HG03457 (cell line): ENCODE measurements around the gene USE1.

Source experiments
- ATAC-seq: cut with Tn5 transposase; IDR thresholded peaks from one replicate; pipeline ENCODE4 v1.9.1; 2021; ENCODE audit warnings: moderate number of reproducible peaks; ENCODE audit not compliant: unreplicated experiment

Gene USE1

DNA sequence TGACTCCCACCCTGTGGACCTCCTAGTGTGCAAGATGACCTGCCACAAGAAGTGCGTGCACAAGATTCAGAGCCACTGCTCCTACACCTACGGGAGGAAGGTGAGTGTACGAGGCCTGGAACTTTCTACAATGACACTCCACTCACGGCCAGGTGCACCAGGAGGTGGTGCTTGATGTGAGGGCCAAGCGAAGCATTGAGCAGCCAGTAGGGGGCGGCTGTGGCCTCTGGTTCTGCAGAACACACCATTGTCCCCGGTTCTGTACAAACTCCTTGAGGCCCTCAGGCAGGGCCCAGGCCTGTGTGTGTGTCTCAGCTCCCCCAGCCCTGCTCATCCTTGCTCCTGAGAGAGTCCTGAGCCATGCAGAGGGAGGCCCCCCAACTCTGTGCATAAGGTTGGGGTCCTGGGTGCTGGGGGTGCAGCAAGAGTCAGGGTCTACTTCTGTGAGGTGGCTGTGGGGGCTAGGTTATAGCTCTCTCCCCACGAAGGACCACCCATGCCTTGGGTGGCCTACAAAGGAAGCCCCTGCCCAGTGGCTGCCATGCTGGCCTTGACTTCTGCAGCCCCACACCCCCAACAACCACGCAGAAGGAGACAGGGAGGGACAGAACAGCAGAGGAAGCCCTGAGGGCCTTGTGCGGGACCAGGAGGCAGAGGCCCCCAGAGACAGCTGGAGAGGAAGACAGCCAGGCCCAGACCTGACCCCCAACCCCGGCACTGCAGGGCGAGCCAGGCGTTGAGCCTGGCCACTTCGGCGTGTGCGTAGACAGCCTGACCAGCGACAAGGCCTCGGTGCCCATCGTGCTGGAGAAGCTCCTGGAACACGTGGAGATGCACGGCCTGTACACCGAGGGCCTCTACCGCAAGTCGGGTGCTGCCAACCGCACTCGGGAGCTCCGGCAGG lies 9.7 kb upstream of the USE1 start:
- no peak for ATAC-seq

DNA sequence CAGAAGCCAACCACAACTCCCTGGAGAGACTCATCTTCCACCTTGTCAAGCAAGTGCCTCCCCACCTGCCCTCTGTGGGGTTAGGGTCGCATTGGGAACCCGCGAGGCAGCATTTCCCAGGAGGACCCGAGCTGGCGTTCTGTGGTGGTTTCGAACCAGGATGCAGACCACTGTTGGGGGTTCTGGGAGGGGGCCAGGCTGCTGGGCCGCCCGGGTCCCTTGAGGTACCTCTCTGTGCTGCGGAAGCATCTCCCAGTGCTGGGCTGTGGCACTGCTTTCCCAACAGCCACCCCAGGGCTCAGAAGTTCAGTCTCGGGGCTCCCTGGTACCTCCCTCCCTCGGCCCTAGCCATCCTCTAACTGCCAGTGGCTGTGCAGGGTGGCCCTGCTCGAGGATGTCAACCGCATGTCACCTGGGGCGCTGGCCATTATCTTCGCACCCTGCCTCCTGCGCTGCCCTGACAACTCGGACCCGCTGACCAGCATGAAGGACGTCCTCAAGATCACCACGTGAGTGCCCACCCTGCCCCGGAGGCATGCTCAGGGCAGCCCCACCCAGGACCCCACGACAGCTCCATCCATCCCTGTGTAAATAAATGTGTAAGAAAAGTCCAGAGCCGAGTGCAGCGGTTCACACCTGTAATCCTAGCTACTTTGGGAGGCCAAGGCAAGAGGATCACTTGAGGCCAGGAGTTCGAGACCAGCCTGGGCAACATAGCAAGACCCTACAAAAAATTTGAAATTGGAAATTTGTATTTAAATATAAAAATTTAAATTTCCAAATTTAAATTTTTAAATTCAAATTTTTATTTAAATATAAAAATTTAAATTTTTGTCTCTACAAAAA lies 8.2 kb upstream of the USE1 start:
- ATAC-seq = no peak

DNA sequence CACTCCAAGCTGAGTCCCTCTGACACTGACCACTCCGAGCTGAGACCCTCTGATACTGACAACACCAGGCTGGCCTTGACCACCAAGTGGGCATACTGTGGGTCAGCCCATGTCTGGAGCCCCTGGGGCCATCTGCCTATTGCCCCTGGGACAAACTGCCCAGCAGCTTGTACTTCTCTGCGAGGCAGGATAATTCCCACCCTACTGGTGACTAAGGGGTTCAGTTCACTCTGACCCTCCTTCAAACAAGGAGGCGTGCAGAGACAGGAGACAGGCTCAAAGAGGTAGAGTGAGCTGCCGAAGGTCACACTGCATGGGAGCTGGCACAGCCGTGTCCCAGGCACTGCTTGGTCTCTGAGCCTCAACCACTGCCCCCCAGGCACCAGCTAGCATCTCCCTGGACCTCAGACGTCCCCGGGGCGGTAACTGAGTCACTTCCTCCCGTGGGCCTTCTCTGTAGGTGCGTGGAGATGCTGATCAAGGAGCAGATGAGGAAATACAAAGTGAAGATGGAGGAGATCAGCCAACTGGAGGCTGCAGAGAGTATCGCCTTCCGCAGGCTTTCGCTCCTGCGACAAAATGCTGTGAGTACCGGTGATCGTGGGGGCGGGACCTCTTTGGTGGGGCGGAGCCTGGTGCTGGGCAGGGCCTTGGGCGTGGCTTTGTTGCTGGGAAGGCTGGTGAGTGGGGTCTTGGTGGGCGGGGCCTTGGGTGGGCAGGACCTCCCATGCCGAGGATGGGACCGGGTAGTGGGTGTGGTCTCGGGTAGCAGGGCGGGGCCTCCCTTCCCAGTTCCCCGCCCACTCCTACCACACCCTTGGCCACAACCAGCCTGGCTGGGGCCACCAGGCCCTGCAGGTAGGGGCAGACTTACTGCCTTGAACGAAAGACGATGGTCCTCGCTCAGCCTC lies 5.8 kb upstream of the USE1 start:
- ATAC-seq = no peak

DNA sequence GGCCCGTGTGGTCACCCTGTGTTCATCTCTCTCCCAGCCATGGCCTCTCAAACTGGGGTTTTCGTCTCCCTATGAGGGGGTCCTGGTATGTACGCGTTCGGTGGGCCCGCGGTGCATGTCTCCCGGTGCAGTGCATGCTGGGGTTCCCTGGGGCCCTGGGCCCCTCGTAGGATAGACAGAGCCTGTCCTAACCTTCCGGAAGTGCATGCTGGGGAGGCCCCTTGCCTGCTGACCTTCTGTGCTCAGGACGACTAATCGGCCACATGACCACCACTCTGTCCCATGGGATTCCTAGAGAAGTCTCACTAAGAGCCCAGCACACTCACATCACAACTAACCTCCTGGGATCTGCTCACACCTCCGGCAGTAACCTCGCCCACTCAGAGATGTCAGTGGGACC lies 4.9 kb upstream of the USE1 start:
- ATAC-seq = no peak

DNA sequence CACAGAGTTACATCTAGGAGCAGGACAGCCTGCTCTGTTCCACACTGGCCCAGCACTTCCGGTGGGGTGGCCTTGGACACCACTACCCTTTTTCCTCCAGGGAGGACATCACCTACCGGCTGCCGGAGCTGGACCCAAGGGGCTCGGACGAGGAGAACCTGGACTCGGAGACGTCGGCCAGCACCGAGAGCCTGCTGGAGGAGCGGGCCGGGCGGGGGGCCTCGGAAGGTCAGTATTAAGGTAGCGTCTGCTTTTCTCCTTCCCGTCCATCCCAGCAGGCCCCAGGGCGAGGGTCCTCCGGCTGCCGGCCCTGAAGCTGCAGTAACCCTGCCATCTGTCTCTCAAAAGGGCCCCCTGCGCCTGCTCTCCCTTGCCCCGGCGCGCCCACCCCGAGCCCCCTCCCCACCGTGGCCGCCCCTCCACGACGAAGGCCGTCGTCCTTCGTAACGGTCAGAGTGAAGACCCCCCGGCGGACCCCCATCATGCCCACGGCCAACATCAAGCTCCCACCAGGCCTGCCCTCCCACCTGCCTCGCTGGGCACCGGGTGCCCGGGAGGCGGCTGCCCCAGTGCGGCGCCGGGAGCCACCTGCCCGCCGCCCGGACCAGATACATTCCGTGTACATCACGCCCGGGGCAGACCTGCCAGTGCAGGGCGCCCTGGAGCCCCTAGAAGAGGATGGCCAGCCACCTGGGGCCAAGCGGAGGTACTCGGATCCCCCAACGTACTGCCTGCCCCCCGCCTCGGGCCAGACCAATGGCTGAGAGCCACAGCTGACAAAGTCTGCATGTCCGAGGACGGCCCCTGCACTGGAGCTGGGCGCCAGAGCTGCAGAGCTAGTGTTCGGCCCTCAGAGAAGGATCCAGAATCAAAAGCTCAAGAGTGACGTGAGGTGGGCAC lies 3.4 kb upstream of the USE1 start:
- no peak for ATAC-seq

DNA sequence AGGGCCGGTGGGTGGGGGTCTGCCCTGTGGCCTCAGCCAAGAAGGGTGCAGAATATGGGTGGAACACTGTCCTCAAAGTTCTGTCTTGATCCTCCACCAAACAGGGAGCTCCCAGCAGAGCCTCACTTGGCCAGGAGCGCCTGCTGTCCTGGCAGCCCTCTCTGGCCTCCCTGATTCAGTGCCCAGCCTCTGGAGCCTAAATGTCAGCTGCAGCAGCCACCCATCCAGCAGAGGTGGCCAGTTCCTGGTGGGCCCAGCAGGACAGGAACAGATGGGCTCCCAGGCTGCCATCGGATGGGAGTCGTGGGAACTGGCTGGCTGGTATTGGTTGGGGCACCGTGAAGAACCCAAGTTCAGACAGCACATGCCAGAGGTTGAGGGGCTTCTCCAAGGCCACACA lies 1.8 kb upstream of the USE1 start:
- no peak for ATAC-seq

DNA sequence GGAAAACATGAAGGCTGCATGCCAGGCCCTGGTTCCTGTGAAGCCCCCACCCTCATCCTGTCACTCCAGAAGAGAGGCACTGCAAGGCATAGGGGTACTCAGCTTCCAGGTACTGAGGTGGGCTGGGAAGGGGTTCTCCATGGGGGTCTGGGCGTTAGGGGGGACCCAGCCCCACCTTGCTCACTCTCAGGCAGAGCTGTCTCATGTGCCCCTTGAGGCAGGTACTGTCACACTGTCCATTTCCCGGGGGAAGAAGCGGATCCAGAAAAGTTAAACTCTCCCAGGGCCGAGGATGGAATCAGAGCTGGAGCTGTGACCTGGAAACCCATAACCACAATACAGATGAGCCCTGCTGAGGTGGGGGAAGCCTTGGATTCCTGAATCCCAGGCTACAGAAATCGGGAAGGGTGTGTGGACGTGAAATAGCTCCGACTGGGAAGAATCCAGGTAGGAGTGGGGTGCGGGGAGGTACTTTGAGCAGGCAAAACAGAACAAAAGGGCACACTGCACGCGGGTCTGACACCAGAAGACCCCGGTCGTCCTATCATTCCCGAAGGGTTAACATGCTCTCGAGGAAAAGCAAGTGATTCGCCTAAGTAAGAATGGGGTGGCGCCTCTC lies 540 bp upstream of the USE1 start:
- no peak for ATAC-seq

DNA sequence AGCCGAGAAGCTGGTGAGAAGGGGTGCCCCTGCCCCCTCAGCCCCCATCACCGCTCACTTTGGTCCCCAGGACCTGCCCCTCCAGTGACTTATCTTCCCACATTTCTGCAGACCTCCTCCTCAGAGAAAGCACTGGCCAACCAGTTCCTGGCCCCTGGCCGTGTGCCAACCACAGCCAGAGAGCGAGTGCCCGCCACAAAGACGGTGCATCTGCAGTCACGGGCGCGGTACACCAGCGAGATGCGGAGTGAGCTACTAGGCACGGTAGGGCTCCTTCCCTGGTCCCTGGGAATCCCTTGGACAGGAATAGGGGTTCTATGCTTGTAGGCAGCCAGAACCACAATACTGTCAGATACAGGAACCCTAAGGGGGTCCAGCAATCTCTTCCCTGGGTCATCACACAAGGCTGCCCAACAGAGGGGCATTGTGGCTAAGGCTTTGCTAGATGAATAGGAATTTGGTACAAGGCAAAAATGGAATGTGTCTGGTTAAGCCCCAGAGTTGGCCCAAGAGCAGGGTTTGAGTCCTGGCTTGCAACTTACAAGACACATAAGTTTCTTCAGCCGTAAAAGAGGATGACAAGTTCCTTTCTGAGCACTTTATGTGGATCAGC lies 1.0 kb downstream of the USE1 start:
- no peak for ATAC-seq

DNA sequence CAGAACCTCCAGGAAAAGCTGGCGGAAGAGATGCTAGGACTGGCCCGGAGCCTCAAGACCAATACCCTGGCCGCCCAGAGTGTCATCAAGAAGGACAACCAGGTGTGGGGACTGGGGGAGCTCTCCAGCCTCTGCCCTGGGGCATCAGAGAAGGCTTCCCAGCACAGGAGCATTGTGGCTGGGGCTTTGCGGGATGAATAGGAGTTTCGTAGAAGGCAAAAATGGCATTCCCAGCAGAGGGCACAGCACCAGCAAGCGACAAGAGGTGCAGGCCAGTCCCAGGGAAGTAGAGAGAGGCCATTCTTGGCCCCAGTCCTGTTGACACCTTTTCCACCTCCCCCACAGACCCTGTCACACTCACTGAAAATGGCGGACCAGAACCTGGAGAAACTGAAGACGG lies 4.1 kb downstream of the USE1 start:
- no peak for ATAC-seq

DNA sequence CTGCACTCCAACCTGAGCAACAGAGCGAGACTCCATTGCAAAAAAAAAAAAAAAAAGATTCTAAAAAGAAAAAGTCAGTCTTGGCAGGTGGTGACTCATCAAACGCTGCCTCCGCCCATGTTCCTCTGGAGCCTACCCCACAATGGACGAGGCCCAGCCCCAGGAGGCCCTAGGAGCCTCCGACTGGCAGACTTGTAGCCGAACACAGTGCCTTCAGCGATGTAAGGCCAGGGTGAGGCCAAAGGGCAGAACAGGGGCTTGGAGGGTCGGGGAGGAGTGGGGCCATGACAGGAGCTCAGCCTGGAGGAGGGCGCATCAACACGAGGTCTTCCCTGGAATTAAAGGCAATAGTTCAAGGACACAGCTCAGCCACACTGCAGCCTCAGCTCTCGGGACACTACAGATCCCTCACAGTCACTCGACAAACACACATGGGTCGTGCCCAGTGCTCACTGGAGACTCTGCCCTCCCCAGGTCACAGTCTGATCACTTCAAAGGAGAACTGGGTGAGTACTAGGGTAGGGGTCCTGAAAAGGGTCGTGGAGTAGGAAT lies 5.1 kb downstream of the USE1 start:
- ATAC-seq = no peak

DNA sequence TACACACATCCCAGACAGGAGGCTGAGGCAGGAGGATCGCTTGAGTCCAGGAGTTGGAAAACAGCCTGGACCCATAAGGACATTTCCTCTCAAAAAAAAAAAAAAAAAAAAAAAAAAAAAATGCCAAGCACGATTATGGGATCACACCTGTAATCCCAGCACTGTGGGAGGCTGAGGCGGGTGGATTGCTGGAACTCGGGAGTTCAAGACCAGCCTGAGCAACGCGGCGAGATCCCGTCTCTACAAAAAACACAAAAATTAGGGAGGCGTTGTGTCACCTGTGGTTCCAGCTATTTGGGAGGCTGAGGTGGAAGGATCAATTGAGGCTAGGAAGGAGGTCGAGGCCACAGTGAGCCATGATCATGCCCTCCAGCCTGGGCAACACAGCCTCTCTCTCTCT lies 9.9 kb downstream of the USE1 start:
- no peak for ATAC-seq

DNA sequence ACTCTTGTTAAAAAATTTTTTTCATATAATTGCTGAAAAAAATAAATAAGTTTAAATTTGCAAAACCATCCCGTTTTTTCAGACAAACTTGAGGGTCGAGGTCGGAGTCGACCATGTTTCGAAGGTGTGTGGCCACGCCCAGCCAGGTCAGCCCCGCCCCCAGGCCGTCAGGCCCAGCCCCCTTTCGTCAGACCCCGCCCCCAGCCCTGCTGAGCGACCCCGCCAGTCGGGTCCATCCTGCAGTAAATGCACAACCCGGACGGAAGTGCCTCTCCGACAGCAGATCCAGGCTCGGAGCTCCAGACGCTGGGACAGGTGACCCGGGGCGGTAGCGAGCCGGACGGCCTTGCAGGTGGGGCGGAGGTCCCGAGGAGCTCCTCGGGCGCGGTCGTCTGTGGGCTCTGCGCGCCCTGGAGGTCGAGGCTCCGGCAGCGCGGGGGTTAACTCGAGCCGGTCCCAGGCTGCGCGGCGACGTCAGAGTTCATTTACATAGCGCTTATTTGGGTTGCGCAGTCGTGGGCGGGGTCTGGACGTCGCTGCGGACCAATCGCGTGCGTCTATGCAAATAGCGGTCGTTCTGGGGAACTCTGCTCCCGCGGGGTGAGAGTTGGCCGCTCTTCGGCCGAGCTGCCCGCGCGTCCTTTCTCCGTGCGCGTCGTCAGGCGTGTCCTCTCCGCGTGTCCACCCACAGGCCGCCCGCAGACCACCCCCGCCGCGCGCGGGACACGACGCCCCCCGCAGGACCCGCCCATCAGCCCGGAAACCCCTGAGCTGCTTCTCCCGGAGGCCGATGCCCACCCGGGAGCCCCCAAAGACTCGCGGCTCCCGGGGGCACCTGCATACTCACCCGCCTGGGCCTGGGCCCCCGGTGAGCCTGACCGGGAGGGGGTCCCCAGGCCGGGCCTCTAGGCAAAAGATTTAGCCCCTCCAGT lies 11.1 kb downstream of the USE1 start, which contains the start of gene OCEL1:
OCEL1 (plus strand) TSS at position 225 of the 932 bp plus-strand sequence; CDS start at position 247, 22 bp downstream.
- peak; percentile 78 for ATAC-seq

DNA sequence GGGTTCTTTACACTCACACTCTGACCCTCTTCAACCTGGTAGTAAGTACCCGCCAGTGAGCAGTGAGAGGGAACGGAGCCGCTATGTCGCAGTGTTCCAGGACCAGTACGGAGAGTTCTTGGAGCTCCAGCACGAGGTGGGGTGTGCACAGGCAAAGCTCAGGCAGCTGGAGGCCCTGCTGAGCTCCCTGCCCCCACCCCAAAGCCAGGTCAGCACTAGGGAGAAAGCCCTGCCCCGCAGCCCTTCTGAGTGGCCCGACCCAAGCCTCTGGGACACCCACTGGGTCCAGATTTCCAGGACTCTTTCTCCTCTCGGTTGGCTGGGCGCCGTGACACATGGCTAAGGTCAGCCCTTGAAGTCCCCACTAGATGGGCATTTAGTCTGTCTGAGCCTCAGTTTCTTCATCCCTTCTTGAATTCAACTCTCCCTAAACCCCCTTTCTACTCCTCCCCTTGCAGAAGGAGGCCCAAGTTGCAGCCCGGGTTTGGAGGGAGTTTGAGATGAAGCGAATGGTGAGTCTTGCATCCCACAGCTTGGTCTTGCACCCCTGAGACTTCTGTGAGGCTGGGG lies 12.7 kb downstream of the USE1 start:
- ATAC-seq = no peak

DNA sequence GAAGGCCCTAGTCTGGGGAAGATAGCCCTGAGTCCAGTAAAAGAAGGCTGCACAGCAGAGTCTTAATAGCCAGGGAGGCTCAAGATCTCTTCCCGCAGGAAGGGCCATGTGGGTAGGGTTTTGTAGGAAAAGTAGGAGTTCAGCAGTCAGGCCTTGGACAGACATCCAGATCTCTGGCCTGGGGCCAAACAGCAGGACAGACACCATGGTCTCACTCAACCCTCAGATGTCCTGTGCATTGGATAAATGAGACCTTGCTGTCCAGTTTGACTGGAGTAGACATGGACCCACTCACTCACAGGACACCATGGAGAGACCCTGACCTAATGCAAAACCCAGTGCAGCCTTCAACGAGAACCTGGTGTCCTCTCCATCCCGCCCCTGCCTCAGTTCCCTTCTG lies 14.7 kb downstream of the USE1 start:
- ATAC-seq = no peak

DNA sequence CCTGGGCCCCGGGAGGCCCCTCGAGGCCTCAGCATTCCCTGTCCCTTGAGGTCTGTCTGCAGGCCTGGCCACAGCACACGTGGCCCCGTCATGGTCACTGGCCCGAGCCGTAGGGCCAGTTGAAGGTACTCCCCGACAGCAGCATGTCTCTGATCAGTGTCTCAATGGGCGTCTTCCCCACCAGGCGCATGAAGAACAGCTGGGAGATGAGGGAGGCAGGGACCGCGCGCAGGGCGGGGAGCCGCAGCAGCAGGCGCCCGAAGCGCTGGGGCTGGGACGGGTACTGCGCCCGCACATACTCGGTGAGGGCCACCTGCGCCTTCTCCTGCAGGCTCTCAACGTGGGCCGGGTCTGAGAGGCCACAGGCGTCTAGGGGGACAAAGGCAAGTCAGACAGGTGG lies 17.1 kb downstream of the USE1 start:
- no peak for ATAC-seq

DNA sequence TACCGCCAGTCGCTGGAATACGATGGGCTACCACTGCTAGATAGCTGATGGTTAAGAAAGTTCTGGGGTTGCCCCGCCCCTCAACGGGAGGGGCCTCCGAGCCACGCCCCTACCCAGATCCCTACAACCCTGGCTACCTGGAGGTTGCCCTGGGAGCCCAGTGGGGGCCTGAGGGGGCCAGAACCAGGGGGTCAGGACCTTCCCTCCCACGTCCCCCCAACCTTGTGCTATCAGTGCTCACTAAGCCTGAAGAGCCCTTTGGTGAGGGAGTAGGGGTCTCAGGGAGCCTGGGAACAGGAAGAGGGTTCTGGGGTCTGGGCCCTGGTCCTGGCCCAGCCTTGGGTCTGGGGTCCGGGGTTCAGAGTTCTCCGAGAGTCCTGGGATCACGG lies 19.7 kb downstream of the USE1 start:
- no peak for ATAC-seq

DNA sequence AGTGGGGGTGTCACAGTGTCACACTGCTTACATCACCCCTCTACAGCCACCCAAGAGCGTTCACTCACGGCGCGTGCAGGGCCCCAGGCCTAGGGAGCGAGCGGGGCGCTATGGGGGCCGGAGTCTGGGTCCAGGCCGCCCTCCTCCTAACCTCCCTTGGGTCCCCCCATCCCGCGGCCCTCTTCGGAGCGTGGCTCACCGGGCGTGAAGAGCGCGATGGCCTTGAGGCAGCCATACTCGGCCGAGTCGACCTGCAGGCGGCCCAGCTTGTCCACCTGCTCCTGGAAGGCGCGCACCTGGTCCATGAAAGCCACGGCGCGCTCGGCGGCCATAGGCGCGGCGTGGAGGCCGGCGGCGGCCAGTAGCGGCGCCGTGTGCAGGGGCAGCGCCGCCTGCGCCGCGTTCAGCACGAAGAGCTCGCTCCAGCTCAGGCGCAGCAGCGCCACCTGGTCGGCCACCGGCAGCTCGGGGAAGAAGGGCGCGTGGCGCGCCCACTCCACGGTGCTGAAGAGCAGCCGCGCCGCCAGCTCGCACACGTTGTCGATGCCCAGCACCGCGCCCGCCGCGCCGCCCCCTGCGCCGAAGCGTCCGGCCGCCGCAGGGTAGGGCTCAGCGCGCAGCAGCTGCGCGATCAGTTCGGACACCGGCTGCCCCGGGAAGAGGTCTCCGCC lies 20.3 kb downstream of the USE1 start:
- ATAC-seq = no peak
